GM18873 (cell line): ENCODE measurements around the gene PDGFC.

Experiments used
- ATAC-seq: cut with Tn5 transposase; IDR thresholded peaks from one replicate; pipeline ENCODE4 v1.9.1; 2021; ENCODE audit warnings: mild to moderate bottlenecking, moderate library complexity, moderate number of reproducible peaks; ENCODE audit not compliant: unreplicated experiment, low FRiP score

The PDGFC gene

DNA sequence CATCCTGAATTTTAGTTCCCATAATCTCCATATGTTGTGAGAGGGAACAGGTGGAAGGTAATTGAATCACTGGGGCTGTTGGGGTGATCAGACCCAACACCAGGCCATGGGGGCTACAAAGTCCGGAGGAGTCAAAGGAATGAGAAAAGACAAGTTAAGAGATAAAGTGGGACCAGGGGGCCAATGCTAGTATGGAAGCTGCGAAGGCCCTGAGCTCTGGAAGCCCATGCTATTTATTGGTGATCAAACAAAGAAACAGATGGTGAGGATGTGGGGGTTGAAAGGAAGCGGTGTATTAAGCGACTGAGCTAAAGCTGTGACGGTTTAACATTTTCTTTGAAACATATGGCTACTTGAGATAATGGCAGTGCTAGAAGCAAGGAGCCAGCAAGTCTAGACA lies 132.8 kb downstream of the PDGFC start:
- no peak for ATAC-seq

GRCh38 chr4:156837625-156838345 lies 133.8 kb downstream of the PDGFC start:
- ATAC-seq = no peak

DNA sequence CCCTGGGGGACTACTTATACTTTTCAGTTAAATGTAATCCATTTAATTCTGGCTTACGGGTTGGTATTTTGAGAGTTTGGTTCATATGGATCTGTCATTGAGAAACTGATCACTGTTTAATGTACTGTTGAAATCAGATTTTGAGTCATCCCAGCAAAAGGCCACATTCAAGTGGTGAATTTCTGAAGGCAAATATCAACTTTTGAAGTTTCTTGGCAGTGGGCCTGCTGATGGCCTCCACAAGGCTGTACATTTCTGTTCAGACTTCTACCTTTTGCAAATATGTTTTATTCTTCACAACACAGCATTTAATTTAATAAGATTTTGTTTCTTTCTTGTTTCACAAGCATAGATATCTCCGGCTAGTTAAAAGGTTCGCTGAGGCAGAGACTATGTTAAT lies 138.7 kb downstream of the PDGFC start:
- no peak for ATAC-seq

DNA sequence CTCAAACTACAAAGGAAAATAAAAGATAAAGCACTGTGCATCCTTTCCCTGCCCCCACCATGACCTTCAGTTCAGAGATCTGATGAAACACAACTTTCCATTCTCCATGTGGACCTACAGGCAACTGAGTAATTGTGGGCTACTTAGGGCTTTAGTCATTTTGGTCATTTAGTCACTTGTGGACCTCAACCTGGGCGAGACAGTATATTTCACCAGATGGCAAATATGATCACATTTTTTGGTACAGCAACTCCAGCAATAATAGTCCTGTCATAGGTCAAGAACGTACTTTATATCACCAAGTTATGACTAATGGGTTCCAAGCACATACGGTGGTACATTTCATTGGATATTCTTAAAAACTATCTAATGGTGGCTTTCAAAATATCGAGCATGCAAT lies 141.2 kb downstream of the PDGFC start:
- no peak for ATAC-seq

GRCh38 chr4:156829201-156829873 lies 142.3 kb downstream of the PDGFC start:
- no peak for ATAC-seq

DNA sequence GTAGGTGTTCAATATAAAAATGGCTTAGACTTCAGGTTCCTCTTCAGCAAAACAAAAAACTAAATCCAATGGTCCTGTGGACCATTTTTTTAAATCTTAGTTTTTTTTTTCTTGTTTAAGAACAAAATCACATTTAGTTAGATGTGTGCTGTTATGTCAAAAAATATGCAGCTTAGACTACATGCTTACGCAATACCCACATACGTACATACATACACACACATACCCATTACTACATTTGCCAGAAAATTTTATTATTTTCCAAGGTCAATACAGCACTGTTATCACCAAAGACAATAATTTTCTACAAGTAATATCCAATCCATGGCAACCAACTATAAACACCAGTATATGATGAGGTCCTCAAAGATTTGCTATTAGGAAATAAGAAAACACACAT lies 144.1 kb downstream of the PDGFC start:
- ATAC-seq = no peak

GRCh38 chr4:156825074-156825473 lies 146.5 kb downstream of the PDGFC start:
- no peak for ATAC-seq

DNA sequence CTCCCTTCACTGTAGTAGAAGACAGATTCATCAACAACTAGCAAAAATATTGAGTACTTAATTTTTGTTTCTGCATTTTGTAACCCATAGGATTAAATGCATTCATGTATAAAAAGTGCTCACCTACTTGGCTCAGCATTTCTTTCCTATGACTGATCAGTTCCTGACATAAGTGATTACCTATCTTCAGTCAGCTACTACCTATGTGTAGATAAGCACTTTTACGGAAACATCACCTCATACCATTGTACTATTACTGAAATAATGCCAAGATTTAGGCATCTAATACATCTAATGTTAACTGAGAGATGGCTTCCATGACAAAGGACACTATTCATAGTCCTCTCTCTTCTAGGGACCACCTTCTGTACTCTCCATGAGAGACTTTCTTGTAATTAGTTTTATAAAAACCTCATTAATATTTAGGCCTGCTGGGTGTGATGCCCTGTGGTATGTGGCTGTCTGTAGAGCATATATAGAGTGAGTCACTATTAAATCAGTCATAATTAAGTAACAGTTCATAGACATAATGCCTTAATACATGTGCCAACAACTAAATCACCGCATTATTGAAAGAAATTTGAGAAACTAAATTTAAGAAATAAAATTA lies 147.0 kb downstream of the PDGFC start:
- ATAC-seq = no peak

GRCh38 chr4:156820931-156821330 lies 150.7 kb downstream of the PDGFC start:
- ATAC-seq = no peak

GRCh38 chr4:156816360-156816755 lies 155.2 kb downstream of the PDGFC start:
- ATAC-seq = no peak

DNA sequence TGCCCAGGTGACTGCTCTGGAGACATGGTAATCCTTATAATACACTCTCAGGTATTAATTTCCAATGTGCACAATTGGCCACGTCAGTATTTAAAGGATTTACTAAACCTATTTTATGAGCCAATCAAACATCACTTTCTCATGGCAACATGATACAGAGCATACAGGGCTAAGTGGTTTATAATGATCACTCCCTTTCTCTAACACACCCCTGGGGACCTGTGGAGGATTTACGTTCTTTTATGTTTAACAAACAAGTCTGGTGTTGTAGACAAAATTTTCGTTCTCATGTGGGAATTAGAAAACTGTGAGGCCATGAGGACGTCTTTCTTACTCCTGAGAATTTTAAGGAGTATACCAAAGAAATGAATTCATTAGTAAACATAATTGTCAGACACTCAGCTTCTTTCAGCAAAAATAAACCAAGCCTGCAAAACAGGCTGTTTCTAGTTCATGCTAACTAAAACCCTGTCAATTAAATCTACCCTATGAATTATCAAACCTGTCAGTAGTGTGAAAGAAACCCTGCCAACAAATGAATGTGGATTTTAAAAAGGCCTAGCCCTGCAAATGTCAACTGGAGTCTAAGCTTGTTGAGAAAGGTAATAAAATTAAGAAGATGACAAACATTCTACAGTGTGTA lies 155.8 kb downstream of the PDGFC start:
- no peak for ATAC-seq

- no peak for ATAC-seq
Observed at GRCh38 chr4:156811963-156812362, 159.6 kb downstream of the PDGFC start.

- ATAC-seq = no peak
Observed at GRCh38 chr4:156811286-156811685, 160.3 kb downstream of the PDGFC start.

DNA sequence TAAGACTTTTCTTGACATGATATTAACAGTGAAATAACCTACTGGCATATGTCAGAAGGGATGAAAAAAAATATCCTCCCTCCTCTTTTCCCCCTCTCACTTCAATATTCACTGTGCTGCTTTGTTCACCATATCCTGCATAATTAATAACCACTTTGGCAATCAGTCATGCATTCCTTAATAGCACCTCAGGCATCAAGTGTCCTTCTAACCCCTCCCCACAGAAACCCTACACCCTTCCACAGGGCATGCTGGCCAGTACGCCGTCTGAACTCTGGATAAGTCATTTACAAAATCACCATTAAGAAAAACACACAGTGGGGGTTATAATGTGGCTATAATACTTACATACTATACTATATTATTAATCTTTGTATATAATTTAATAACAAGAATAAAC lies 165.9 kb downstream of the PDGFC start:
- no peak for ATAC-seq

DNA sequence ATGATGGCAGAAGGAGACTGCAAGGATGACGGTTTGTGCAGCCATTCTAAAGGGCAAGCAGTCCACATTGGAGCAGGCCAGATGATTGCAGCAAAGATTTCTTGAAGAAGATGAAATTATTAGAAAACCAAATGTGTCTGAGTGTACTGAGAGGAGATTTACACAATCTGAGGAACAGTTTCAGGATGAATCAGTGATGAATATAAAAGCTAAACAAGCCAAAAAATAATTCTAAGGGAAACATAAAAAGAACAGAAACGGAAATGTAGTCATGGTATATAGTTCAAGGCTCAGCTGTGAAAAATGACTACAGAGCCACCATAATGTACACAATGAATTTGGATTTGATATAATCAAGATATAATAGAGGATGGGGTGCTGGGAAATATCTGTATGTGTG lies 168.5 kb downstream of the PDGFC start:
- no peak for ATAC-seq

- ATAC-seq = no peak
Observed at GRCh38 chr4:156800463-156800862, 171.1 kb downstream of the PDGFC start.

DNA sequence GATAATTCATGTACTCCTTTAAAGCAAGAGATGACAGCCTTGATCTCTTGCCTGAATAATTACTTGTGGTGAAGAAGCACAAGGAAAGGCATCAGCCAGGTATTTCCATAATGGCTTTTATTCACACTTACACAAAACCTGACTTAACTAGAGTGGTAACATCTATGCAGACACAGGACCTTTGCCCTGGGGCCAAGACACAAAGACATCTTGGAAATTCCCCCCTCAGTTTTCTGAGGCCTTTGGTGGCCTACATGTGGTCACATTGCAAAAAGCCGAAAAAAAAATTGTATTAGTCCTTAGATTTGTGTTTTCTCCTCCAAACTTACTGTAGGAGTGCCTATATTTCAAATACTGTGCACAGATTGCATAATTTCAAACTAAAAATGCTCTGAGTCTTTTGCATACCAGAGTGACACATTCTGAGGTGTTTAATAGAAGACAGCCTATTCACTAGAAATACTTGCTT lies 172.4 kb downstream of the PDGFC start:
- ATAC-seq = no peak

DNA sequence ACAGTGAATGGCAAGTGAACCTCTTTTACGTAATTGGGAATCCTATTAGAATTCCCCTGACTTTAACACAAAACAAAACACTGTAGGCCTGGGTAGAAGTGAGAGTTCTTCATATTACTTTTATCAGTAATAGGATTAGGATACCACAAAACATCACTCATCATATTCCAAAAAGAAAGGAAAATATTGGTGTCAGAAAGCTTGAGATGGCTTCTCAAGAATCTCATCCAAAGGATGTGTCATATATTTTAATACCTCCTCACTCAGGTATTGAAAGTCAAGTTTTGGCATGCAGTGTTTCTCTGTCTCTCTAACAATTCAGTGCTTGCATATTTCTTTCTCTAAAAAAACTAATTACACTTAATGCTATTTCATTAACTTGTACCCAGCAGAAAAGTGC lies 173.2 kb downstream of the PDGFC start:
- ATAC-seq = no peak

GRCh38 chr4:156797206-156797605 lies 174.4 kb downstream of the PDGFC start:
- no peak for ATAC-seq

DNA sequence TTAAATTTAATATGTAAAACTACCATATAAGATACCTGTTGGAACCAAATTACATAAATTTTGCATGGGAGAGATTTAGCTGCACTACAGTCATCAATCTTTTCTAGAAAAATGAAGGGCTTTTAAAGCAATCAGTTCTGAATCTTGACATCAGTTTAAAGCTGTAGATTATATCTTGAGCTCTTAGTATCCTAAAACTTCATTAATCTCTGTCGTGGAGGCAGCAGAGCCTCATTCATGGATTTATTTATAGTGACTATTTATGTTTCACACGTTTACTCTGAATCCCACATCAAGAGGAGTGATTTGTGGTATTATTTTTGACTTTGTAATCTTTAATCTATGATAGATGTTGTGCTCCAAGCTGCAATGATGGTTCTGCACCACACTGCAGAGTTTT lies 175.9 kb downstream of the PDGFC start:
- ATAC-seq = no peak

GRCh38 chr4:156794863-156795262 lies 176.7 kb downstream of the PDGFC start:
- no peak for ATAC-seq
